ENCODE measurements around the gene KAT14.

- no peak for TF ChIP-seq CTCF (IDR thresholded peaks at IDR 0.05)
- no peak for TF ChIP-seq POLR2A (IDR thresholded peaks at IDR 0.05)
Observed at GRCh38 chr20:18225632-18226031, 88.0 kb downstream of the KAT14 start.

All from heart left ventricle (tissue), 13 donors.